Chondrocyte (in vitro differentiated cells): ENCODE measurements around the gene CDC42BPB. TPM values are rescaled to one million over a fixed set of nuclear protein-coding genes. Genes with fewer than 3 reads are reported as not detected.
A peak's percentile ranks its signal among the peaks of the same experiment; 100 is the strongest.

Experiments
- DNase-seq: peaks from one replicate; pipeline ENCODE4 v3.0.0; 2021; ENCODE audit warnings: mixed read lengths, low spot score
- H3K27ac Mint-ChIP-seq: one replicate; pipeline ENCODE4 v1.8.0; 2021; ENCODE audit warnings: mild to moderate bottlenecking, moderate library complexity, mixed read lengths; ENCODE audit not compliant: unreplicated experiment
- H3K27me3 Mint-ChIP-seq: 2 replicates; pipeline ENCODE4 v1.8.0; 2021; ENCODE audit warnings: low read depth, mixed read lengths
- H3K36me3 Mint-ChIP-seq: 2 replicates; pipeline ENCODE4 v1.8.0; 2021; ENCODE audit warnings: low read depth, mixed read lengths
- H3K4me1 Mint-ChIP-seq: 2 replicates; pipeline ENCODE4 v1.8.0; 2021; ENCODE audit warnings: low read depth, mild to moderate bottlenecking, mixed read lengths
- H3K4me3 Mint-ChIP-seq: one replicate; pipeline ENCODE4 v1.8.0; 2021; ENCODE audit warnings: mild to moderate bottlenecking, moderate library complexity, mixed read lengths; ENCODE audit not compliant: unreplicated experiment
- H3K9me3 Mint-ChIP-seq: 2 replicates; pipeline ENCODE4 v1.8.0; 2021; ENCODE audit warnings: low read depth, mixed read lengths
- total RNA-seq: library from RNA; stranded (reverse); gene quantifications from 3 replicates; pipeline ENCODE4 v1.2.1, GENCODE V29; 2021
- TF ChIP-seq, protein P1 (sequence below): fragments of 200-600 bp; sonication (generic); IDR thresholded peaks from 2 replicates; pipeline ENCODE4 v1.5.0; 2021; ENCODE audit warnings: antibody characterized with exemption, mild to moderate bottlenecking, moderate library complexity

CDC42BPB gene
- total RNA-seq, 1 donor from 2014 or later: 106 TPM

DNA sequence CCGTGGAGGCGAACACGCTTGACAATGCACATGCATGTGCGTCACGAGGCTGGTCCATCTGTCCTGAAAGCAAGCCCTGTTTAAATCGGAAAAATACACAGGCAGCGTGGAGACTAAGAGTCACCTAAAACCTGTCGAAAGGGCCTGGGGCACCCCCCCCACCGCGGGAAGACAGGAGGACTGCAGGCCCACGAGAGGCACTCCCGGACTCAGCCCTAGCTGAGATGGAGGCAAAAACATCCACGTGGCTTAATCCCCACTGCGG, 54.1 kb downstream of the CDC42BPB start:
- DNase-seq: no peak
- TF ChIP-seq, protein P1, sequence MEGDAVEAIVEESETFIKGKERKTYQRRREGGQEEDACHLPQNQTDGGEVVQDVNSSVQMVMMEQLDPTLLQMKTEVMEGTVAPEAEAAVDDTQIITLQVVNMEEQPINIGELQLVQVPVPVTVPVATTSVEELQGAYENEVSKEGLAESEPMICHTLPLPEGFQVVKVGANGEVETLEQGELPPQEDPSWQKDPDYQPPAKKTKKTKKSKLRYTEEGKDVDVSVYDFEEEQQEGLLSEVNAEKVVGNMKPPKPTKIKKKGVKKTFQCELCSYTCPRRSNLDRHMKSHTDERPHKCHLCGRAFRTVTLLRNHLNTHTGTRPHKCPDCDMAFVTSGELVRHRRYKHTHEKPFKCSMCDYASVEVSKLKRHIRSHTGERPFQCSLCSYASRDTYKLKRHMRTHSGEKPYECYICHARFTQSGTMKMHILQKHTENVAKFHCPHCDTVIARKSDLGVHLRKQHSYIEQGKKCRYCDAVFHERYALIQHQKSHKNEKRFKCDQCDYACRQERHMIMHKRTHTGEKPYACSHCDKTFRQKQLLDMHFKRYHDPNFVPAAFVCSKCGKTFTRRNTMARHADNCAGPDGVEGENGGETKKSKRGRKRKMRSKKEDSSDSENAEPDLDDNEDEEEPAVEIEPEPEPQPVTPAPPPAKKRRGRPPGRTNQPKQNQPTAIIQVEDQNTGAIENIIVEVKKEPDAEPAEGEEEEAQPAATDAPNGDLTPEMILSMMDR: no peak
- H3K4me1 Mint-ChIP-seq: peaks cover 4% of the 10 kb centered on the region
- no peak overlapping the region for H3K4me3 Mint-ChIP-seq
- H3K27ac Mint-ChIP-seq: no peak overlapping the region
- peaks cover 25% of the 10 kb centered on the region for H3K36me3 Mint-ChIP-seq
- no peaks in the 10 kb centered on the region for H3K9me3 Mint-ChIP-seq
- no peaks in the 10 kb centered on the region for H3K27me3 Mint-ChIP-seq

GRCh38 chr14:103002578-103003350, 54.6 kb downstream of the CDC42BPB start:
- TF ChIP-seq, protein P1: peak; percentile 41
- no peak overlapping the region for H3K27ac Mint-ChIP-seq

DNA sequence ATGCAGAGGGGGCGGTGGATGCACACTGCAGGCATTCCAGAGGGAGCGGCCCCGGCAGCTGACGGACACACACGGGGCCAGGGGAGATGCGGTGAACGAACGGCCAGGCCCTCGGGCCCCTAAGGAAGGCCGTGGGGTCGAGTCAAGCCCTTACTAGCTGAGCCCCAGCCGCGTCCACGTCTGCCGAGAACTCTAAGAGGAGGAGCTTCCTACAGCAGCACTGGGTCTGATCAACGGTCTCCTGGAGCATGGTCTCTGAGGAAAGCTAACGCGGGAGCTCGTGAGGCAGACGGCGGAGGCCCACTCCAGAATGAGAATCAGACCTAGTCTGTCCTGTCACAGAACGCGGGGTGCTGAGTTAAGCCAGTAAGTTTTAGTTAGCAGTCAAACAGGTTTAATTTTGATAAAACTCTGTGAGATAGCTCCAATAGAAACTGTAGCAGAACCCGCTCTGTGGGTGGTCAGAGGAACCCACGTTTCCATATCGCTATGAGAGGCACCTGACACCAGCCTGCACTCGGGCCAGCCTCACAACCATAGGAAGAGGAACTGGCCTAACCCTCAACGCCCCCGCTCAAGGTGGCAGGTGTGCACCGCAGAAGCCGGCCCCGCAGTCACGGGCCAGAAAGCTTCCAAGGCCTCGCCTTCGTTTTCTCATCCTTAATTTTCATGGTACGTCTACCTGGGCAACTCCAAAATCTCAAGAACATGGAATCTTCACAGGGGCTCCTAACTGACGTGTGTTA, 55.5 kb downstream of the CDC42BPB start:
- TF ChIP-seq, protein P1: no peak
- peaks cover 7% of the 10 kb centered on the region for H3K4me1 Mint-ChIP-seq
- no peak overlapping the region for H3K4me3 Mint-ChIP-seq
- H3K27me3 Mint-ChIP-seq: no peaks in the 10 kb centered on the region
- H3K27ac Mint-ChIP-seq: no peak overlapping the region
- H3K36me3 Mint-ChIP-seq: peaks cover 22% of the 10 kb centered on the region
- H3K9me3 Mint-ChIP-seq: no peaks in the 10 kb centered on the region
- DNase-seq: no peak

More at GRCh38 chr14:103002578-103003350, 54.6 kb downstream of the CDC42BPB start:
- Mint-ChIP-seq H3K27me3 (no peaks in the 10 kb centered on the region), H3K9me3 (no peaks in the 10 kb centered on the region), H3K4me1 (peaks cover 7% of the 10 kb centered on the region), H3K4me3 (no peak overlapping the region), H3K36me3 (peaks cover 26% of the 10 kb centered on the region)
- DNase-seq: no peak

DNA sequence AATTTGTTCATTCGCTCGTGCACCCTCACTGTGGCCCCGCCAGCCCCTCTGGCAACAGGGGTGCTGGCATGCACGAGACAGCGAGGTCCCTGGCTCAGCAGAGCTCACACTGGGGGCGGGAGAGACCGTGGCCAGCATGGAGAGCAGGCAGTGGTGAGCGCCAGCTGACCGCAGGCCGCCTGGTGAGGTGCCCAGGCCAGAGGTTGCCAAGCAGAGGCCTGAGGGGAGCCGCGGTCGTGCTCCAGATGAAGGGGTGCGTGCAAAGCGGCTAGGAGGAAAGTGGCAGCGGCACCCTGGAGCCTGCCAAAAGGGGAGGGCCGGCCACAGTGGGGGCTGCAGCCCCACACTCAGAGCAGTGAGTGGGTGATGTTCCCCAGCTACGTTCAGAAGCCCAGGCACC, 56.1 kb downstream of the CDC42BPB start:
- Mint-ChIP-seq H3K4me1 (peaks cover 7% of the 10 kb centered on the region), H3K27ac (no peak overlapping the region), H3K9me3 (no peaks in the 10 kb centered on the region), H3K4me3 (no peak overlapping the region), H3K36me3 (peaks cover 22% of the 10 kb centered on the region), H3K27me3 (no peaks in the 10 kb centered on the region)
- TF ChIP-seq, protein P1: no peak
- no peak for DNase-seq

DNA sequence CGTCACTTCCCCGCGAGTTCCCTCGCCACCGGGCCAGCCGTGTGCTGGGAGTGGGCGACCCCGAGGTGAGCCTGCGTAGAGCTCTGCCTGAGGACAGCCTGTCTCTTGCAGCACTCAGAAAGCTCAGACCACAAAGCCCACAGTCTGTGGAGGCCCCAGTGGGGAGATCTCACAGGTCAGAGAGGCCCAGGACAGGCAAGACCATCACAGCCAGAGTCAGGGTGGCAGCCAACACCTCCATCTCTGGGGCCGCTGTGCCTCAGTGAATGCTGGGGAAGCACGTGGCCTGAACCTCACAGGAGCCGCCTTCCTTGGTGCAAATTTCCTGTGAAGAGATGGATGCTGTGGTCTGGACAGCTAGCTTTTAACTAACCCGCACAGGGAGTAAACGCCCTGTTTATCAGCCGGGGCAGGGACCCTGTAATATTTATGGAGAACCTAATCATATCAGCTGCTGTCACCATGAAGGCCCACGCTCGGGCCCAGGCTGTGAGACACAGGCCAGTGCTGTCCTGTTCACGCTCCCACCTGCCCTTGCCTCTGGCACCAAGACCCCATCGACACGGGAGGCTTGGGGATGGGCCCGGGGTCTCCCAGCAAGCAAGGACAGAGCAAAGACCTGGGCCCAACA, 56.9 kb downstream of the CDC42BPB start:
- Mint-ChIP-seq H3K27ac (no peak overlapping the region), H3K27me3 (no peaks in the 10 kb centered on the region), H3K4me3 (no peak overlapping the region), H3K4me1 (peaks cover 7% of the 10 kb centered on the region), H3K9me3 (no peaks in the 10 kb centered on the region), H3K36me3 (peaks cover 23% of the 10 kb centered on the region)
- peak; percentile 80 for DNase-seq
- TF ChIP-seq, protein P1: no peak
